ENCODE measurements around the gene MAZ. TPM values are rescaled to one million over a fixed set of nuclear protein-coding genes. Genes with fewer than 3 reads are reported as not detected.

MAZ gene
- total RNA-seq, 1 donor from 2014 or later: 358 TPM

DNA sequence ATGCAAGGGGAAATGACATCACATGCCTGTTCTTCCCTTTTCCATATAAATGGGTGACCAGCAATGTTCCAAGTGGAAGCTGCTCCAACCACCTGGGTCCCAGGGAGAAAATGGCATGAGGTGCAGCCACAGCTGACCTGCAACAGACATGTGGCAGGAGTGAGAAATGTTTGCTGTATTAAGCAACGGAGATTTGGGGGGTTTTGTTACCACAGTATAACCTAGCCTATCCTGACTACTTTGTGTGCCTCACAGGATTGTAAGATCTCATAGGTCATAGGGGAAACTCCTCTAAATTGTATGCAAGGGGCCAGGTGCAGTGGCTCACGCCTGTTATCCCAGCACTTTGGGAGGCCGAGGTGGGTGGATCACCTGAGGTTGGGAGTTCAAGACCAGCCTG is 44.7 kb downstream of the MAZ start:
- Mint-ChIP-seq H3K27me3 (ENCODE audit: low read depth) (no peaks in the 10 kb centered on the region), H3K9me3 (ENCODE audit: low read depth) (no peaks in the 10 kb centered on the region), H3K4me1 (ENCODE audit: low read depth) (peaks cover 4% of the 10 kb centered on the region), H3K36me3 (ENCODE audit: low read depth) (peaks cover 8% of the 10 kb centered on the region), H3K27ac (ENCODE audit: unreplicated experiment) (no peak overlapping the region), H3K4me3 (ENCODE audit: unreplicated experiment) (no peak overlapping the region)
- DNase-seq (ENCODE audit: low spot score): no peak
- TF ChIP-seq, protein P1, sequence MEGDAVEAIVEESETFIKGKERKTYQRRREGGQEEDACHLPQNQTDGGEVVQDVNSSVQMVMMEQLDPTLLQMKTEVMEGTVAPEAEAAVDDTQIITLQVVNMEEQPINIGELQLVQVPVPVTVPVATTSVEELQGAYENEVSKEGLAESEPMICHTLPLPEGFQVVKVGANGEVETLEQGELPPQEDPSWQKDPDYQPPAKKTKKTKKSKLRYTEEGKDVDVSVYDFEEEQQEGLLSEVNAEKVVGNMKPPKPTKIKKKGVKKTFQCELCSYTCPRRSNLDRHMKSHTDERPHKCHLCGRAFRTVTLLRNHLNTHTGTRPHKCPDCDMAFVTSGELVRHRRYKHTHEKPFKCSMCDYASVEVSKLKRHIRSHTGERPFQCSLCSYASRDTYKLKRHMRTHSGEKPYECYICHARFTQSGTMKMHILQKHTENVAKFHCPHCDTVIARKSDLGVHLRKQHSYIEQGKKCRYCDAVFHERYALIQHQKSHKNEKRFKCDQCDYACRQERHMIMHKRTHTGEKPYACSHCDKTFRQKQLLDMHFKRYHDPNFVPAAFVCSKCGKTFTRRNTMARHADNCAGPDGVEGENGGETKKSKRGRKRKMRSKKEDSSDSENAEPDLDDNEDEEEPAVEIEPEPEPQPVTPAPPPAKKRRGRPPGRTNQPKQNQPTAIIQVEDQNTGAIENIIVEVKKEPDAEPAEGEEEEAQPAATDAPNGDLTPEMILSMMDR (IDR thresholded peaks at IDR 0.05): no peak

DNA sequence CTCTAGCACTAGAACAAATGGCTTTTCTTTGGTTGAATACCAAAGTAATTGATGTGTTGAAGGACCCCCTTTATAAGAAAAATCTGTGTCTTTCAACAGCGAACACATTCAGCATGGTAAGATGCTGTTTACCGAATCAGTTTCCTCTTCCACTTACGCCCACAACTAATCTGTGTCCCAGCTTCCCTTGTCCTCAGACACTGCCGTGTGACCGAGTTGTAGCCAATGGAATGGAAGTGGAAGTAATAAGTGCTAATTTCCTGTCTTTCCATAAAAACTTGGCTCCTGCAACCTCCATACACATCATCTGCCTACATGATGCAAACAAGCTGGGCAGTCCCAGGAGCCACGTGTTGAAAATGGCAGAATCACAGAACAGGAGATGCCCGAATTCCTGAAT is 46.3 kb downstream of the MAZ start:
- no peak overlapping the region for H3K27ac Mint-ChIP-seq (ENCODE audit: unreplicated experiment)
- TF ChIP-seq, protein P1 (IDR thresholded peaks at IDR 0.05): no peak
- no peak overlapping the region for H3K4me3 Mint-ChIP-seq (ENCODE audit: unreplicated experiment)
- H3K9me3 Mint-ChIP-seq (ENCODE audit: low read depth): no peaks in the 10 kb centered on the region
- DNase-seq (ENCODE audit: low spot score): no peak
- peaks cover 4% of the 10 kb centered on the region for H3K4me1 Mint-ChIP-seq (ENCODE audit: low read depth)
- no peaks in the 10 kb centered on the region for H3K27me3 Mint-ChIP-seq (ENCODE audit: low read depth)
- H3K36me3 Mint-ChIP-seq (ENCODE audit: low read depth): peaks cover 3% of the 10 kb centered on the region

DNA sequence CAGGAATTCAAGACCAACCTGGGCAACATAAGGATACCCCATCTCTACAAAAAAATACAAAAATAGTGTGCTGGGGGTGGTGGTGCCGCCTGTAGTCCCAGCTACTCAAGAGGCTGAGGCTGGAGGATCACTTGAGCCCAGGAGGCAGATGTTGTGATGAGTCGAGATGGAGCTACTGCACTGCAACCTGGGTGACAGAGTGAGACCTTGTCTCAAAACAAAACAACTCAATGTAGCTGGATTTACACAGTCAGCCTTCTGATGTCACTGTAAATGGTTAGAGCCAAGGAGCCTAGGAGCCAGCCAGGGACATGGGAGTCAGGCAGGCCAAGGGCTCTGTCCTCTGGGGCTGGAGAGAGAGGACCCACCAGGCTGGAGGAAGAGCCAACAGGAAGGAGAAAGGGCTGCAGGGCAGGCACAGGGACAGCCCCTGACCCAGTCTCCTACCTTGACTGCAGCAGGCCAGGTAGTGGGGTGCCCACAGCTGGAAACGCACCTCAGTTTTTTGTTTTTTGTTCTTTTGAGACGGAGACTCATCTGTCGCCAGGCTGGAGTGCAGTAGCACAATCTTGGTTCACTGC is 48.3 kb downstream of the MAZ start:
- Mint-ChIP-seq H3K4me1 (ENCODE audit: low read depth) (peaks cover 6% of the 10 kb centered on the region), H3K4me3 (ENCODE audit: unreplicated experiment) (no peak overlapping the region), H3K9me3 (ENCODE audit: low read depth) (no peaks in the 10 kb centered on the region), H3K27ac (ENCODE audit: unreplicated experiment) (no peak overlapping the region), H3K27me3 (ENCODE audit: low read depth) (no peaks in the 10 kb centered on the region), H3K36me3 (ENCODE audit: low read depth) (peaks cover 11% of the 10 kb centered on the region)
- TF ChIP-seq, protein P1 (IDR thresholded peaks at IDR 0.05): no peak
- no peak for DNase-seq (ENCODE audit: low spot score)

DNA sequence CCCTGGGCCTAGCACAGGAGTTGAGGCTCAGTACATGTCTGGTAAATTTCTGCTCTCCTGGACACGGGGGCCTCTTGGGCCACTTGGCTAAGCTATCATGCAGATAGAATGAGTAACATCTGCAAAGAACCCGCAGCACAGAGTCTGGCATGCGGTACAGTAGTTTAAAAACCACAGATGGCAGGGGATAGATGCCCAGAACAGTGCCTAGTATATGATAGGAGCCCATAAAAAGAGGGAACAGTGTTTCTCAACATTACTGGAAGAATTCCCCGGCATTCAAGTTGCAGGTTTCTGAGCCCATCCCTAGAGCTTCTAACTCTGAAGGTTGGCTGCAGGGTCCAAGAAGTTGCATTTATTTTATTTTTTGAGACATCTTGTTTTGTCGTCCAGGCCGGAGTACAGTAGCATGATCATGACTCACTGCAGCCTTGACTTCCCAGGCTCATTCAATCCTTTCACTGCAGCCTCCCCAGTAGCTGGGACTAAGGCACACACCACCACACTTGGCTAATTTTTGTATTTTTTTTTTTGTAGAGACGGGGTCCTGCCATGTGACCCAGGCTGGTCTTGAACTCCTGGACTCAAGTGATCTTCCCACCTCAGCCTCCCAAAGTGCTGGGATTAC is 50.9 kb downstream of the MAZ start:
- no peak overlapping the region for H3K27ac Mint-ChIP-seq (ENCODE audit: unreplicated experiment)
- TF ChIP-seq, protein P1 (IDR thresholded peaks at IDR 0.05): no peak
- H3K4me1 Mint-ChIP-seq (ENCODE audit: low read depth): peaks cover 20% of the 10 kb centered on the region
- peaks cover 13% of the 10 kb centered on the region for H3K36me3 Mint-ChIP-seq (ENCODE audit: low read depth)
- H3K4me3 Mint-ChIP-seq (ENCODE audit: unreplicated experiment): no peak overlapping the region
- DNase-seq (ENCODE audit: low spot score): no peak
- H3K27me3 Mint-ChIP-seq (ENCODE audit: low read depth): no peaks in the 10 kb centered on the region
- H3K9me3 Mint-ChIP-seq (ENCODE audit: low read depth): no peaks in the 10 kb centered on the region

DNA sequence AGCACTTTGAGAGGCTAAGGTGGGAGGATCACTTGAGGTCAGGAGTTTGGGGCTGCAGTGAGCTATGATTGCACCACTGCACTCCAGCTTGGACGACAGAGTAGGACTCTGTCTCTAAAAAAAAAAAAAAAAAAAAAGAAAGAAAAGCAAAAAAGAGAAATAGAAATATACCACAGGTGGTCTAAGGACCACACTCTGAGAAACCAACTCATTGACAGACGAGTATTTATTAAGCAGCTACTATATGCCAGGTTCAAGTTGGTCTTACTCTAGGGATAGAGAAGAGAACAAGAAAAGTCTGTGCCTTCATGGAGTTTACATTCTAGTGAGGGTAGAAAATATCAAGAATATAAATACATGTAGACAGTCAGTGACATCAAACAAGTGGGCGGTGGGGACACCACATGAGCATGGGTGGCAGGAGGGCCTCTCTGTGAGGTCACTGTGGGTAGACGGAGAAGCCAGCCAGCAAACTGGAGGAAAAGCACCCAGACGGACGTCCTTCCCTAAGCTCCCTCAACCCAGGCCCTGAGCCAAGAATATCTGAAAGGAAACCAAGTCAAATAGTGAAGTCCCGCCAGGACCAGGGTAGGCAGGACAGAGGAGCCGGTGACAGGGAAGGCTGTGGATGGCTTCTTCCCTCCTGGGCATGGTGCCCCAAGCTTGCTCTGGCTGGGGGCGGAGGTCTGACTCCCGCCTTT is 52.0 kb downstream of the MAZ start:
- no peaks in the 10 kb centered on the region for H3K27me3 Mint-ChIP-seq (ENCODE audit: low read depth)
- H3K27ac Mint-ChIP-seq (ENCODE audit: unreplicated experiment): no peak overlapping the region
- H3K4me3 Mint-ChIP-seq (ENCODE audit: unreplicated experiment): no peak overlapping the region
- peaks cover 13% of the 10 kb centered on the region for H3K36me3 Mint-ChIP-seq (ENCODE audit: low read depth)
- DNase-seq (ENCODE audit: low spot score): no peak
- peaks cover 20% of the 10 kb centered on the region for H3K4me1 Mint-ChIP-seq (ENCODE audit: low read depth)
- TF ChIP-seq, protein P1 (IDR thresholded peaks at IDR 0.05): no peak
- no peaks in the 10 kb centered on the region for H3K9me3 Mint-ChIP-seq (ENCODE audit: low read depth)

Data from chondrocyte (in vitro differentiated cells).